ENCODE measurements around the gene RHOT2. TPM values are rescaled to one million over a fixed set of nuclear protein-coding genes. Genes with fewer than 3 reads are reported as not detected.

RHOT2 gene
- 100 to 1,000 TPM; 110 TPM for total RNA-seq

- Mint-ChIP-seq H3K4me3 (peak within 1 kb of the TSS; percentile 75), H3K4me1 (ENCODE audit: low read depth) (peaks cover 9% of the 10 kb centered on the region), H3K9me3 (no peaks in the 10 kb centered on the region), H3K36me3 (ENCODE audit: low read depth) (peaks cover 10% of the 10 kb centered on the region), H3K27ac (peak within 1 kb of the TSS; percentile 84), H3K27me3 (no peaks in the 10 kb centered on the region)
- peak; percentile 75 for TF ChIP-seq CTCF (IDR thresholded peaks at IDR 0.05)
- ChIA-PET CTCF (interaction anchor here (0.8 to 2.7 kb wide), 9 partner anchors 9 to 52 kb away, joined by 3 to 9 read pairs (median 3); partner anchors contain the start of genes METRN and WDR90), POLR2A (interaction anchor here (0.5 to 2.7 kb wide), 8 partner anchors 11 to 79 kb away, joined by 3 to 11 read pairs (median 4); partner anchors contain the start of genes STUB1 and WDR90)
- ATAC-seq (peak; percentile 98), DNase-seq (peak; percentile 95)
- intact Hi-C loops (cut with micrococcal nuclease), result loop anchor here (10.0 kb wide), 1 partner anchor 83 kb away; no protein-coding TSS in a partner anchor
Measured at GRCh38 chr16:667780-668518, at the start of gene RHOT2. Gene RHOT2 (plus strand): TSS chr16:668132. CDS start chr16:668200, 68 bp downstream.

- intact Hi-C loops (cut with micrococcal nuclease), result no loop called here
- H3K4me3 Mint-ChIP-seq, result no peak overlapping the region
- H3K9me3 Mint-ChIP-seq, result no peaks in the 10 kb centered on the region
- no peak for ATAC-seq
- ChIA-PET POLR2A (no interaction called here), CTCF (interaction anchor here (1.0 kb wide), 1 partner anchor 9 kb away, joined by 3 read pairs; no protein-coding TSS in a partner anchor)
- no peak for TF ChIP-seq CTCF (IDR thresholded peaks at IDR 0.05)
- H3K27me3 Mint-ChIP-seq, result no peaks in the 10 kb centered on the region
- DNase-seq, result no peak
- peaks cover 2% of the 10 kb centered on the region for H3K36me3 Mint-ChIP-seq (ENCODE audit: low read depth)
- peaks cover 6% of the 10 kb centered on the region for H3K4me1 Mint-ChIP-seq (ENCODE audit: low read depth)
- no peak overlapping the region for H3K27ac Mint-ChIP-seq
Measured at GRCh38 chr16:619476-620100, 48.3 kb upstream of the RHOT2 start.

- H3K9me3 Mint-ChIP-seq, result no peaks in the 10 kb centered on the region
- no peak overlapping the region for H3K4me3 Mint-ChIP-seq
- H3K27ac Mint-ChIP-seq, result no peak overlapping the region
- ChIA-PET POLR2A (no interaction called here), CTCF (interaction anchor here (1.0 kb wide), 1 partner anchor 11 kb away, joined by 3 read pairs; no protein-coding TSS in a partner anchor)
- no peak for TF ChIP-seq CTCF (IDR thresholded peaks at IDR 0.05)
- peaks cover 2% of the 10 kb centered on the region for H3K36me3 Mint-ChIP-seq (ENCODE audit: low read depth)
- peaks cover 6% of the 10 kb centered on the region for H3K4me1 Mint-ChIP-seq (ENCODE audit: low read depth)
- H3K27me3 Mint-ChIP-seq, result no peaks in the 10 kb centered on the region
- intact Hi-C loops (cut with micrococcal nuclease), result no loop called here
- no peak for DNase-seq
- no peak for ATAC-seq
Measured at GRCh38 chr16:620700-621525, 47.0 kb upstream of the RHOT2 start.

- ChIA-PET CTCF (no interaction called here), POLR2A (no interaction called here)
- Mint-ChIP-seq H3K4me1 (ENCODE audit: low read depth) (peaks cover 6% of the 10 kb centered on the region), H3K4me3 (no peak overlapping the region), H3K9me3 (no peaks in the 10 kb centered on the region), H3K27ac (peak overlapping the region; percentile 20), H3K27me3 (no peaks in the 10 kb centered on the region), H3K36me3 (ENCODE audit: low read depth) (peaks cover 2% of the 10 kb centered on the region)
- no peak for DNase-seq
- TF ChIP-seq CTCF (IDR thresholded peaks at IDR 0.05), result no peak
- no peak for ATAC-seq
- intact Hi-C loops (cut with micrococcal nuclease), result no loop called here
Measured at GRCh38 chr16:621526-622105, 46.3 kb upstream of the RHOT2 start.

Data from activated CD8-positive, alpha-beta T cell treated with anti-CD3 and anti-CD28 coated beads for 36 hours (primary cell).